HEK293 (cell line): ENCODE data around the gene ST6GALNAC1.
A peak's percentile ranks its signal among the peaks of the same experiment; 100 is the strongest.

Experiments used
- CTCF ChIA-PET: fragments of 350-600 bp; formaldehyde crosslinking; extraction: SDS; loops from one replicate; lab custom pipeline; 2021; ENCODE audit warnings: antibody characterized with exemption; lab: Yijun Ruan, JAX
- POLR2A ChIA-PET: fragments of 300-600 bp; formaldehyde crosslinking; extraction: SDS; loops from one replicate; lab custom pipeline; 2020; ENCODE audit warnings: antibody characterized with exemption, inconsistent platforms; lab: Yijun Ruan, JAX
- H3K27ac ChIP-seq: fragments of 200-500 bp; sonication (Bioruptor generic); 2 replicates; pipeline ENCODE4 v1.5.1; 2014; ENCODE audit warnings: low read depth, low read length, control low read depth, inconsistent platforms; ENCODE audit errors: extremely low read depth
- H3K36me3 ChIP-seq, 2 experiments: fragments of 200-500 bp in 1 of 2; sonication (Bioruptor generic) in 1 of 2; 1 replicate in 1 of 2; 2 replicates in 1 of 2; pipeline ENCODE4 v1.5.1; 2014 to 2017; ENCODE audit warnings: inconsistent platforms in 2 of 2, low read length in 2 of 2; ENCODE audit not compliant: control insufficient read depth in 2 of 2, insufficient read depth in 1 of 2
- H3K4me1 ChIP-seq: fragments of 200-500 bp; sonication (Bioruptor generic); 2 replicates; pipeline ENCODE4 v1.5.1; 2014; ENCODE audit warnings: mild to moderate bottlenecking, low read length, inconsistent platforms; ENCODE audit not compliant: control insufficient read depth, insufficient read depth
- H3K4me3 ChIP-seq: 2 replicates; pipeline ENCODE4 v1.5.1; 2011; ENCODE audit warnings: low read depth, mild to moderate bottlenecking, control low read depth, low read length, moderate library complexity
- H3K9me3 ChIP-seq: fragments of 200-500 bp; sonication (Bioruptor generic); 2 replicates; pipeline ENCODE4 v1.5.1; 2014; ENCODE audit warnings: low read depth, low read length, inconsistent platforms; ENCODE audit not compliant: control insufficient read depth, insufficient read depth
- ATF2 ChIP-seq: fragments of 450-650 bp; formaldehyde crosslinking; IDR thresholded peaks from 2 replicates; pipeline ENCODE4 v1.5.1; 2016; ENCODE audit warnings: missing biosample characterization, missing genetic modification characterization, low read depth
- GLI2 ChIP-seq: fragments of 450-650 bp; formaldehyde crosslinking; IDR thresholded peaks from 2 replicates; pipeline ENCODE4; 2017; ENCODE audit warnings: missing biosample characterization, missing genetic modification characterization, low read depth, borderline replicate concordance
- SALL2 ChIP-seq: fragments of 450-650 bp; formaldehyde crosslinking; IDR thresholded peaks from 2 replicates; pipeline ENCODE4 v1.5.0; 2017; ENCODE audit warnings: missing biosample characterization, mild to moderate bottlenecking, missing genetic modification characterization, borderline replicate concordance
- TCF7L2 ChIP-seq: IDR thresholded peaks from 2 replicates; pipeline ENCODE4 v1.6.1; 2011; ENCODE audit warnings: low read depth, mild to moderate bottlenecking, inconsistent platforms, low read length, moderate library complexity, borderline replicate concordance
- ZBTB20 ChIP-seq: fragments of 450-650 bp; formaldehyde crosslinking; IDR thresholded peaks from 2 replicates; pipeline ENCODE4 v1.5.1; 2016; ENCODE audit warnings: missing biosample characterization, missing genetic modification characterization
- ZBTB21 ChIP-seq: fragments of 450-650 bp; formaldehyde crosslinking; IDR thresholded peaks from 2 replicates; pipeline ENCODE4 v1.5.1; 2017; ENCODE audit warnings: missing biosample characterization, missing genetic modification characterization
- ZBTB44 ChIP-seq: fragments of 450-650 bp; IDR thresholded peaks from 2 replicates; pipeline ENCODE4 v1.5.1; 2018; ENCODE audit warnings: missing biosample characterization, mild to moderate bottlenecking, missing genetic modification characterization
- ZNF112 ChIP-seq: fragments of 450-650 bp; formaldehyde crosslinking; IDR thresholded peaks from 2 replicates; pipeline ENCODE4 v1.5.0; 2017; ENCODE audit warnings: missing biosample characterization, missing genetic modification characterization
- ZNF155 ChIP-seq: fragments of 450-650 bp; formaldehyde crosslinking; IDR thresholded peaks from 2 replicates; pipeline ENCODE4 v1.5.1; 2016; ENCODE audit warnings: missing biosample characterization, missing genetic modification characterization
- ZNF169 ChIP-seq: fragments of 450-650 bp; formaldehyde crosslinking; IDR thresholded peaks from 2 replicates; pipeline ENCODE4 v1.5.1; 2016; ENCODE audit warnings: missing biosample characterization, missing genetic modification characterization
- ZNF202 ChIP-seq: fragments of 450-650 bp; formaldehyde crosslinking; IDR thresholded peaks from 2 replicates; pipeline ENCODE4 v1.5.1; 2016; ENCODE audit warnings: missing biosample characterization, missing genetic modification characterization, borderline replicate concordance
- ZNF24 ChIP-seq: fragments of 450-650 bp; formaldehyde crosslinking; IDR thresholded peaks from 2 replicates; pipeline ENCODE4 v1.5.1; 2016; ENCODE audit warnings: missing biosample characterization, missing genetic modification characterization
- ZNF354C ChIP-seq: fragments of 450-650 bp; formaldehyde crosslinking; IDR thresholded peaks from 2 replicates; pipeline ENCODE4 v1.5.1; 2016; ENCODE audit warnings: missing biosample characterization, missing genetic modification characterization, low read depth, borderline replicate concordance
- ZNF366 ChIP-seq: fragments of 450-650 bp; formaldehyde crosslinking; conservative IDR thresholded peaks from 2 replicates; pipeline ENCODE4 v1.5.1; 2016; ENCODE audit warnings: missing biosample characterization, missing genetic modification characterization
- ZNF37A ChIP-seq: fragments of 450-650 bp; IDR thresholded peaks from 2 replicates; pipeline ENCODE4 v1.5.1; 2018; ENCODE audit warnings: missing biosample characterization, missing genetic modification characterization
- ZNF433 ChIP-seq: fragments of 450-650 bp; formaldehyde crosslinking; IDR thresholded peaks from 2 replicates; pipeline ENCODE4 v1.5.1; 2016; ENCODE audit warnings: missing biosample characterization, missing genetic modification characterization, low read depth
- ZNF621 ChIP-seq: fragments of 450-650 bp; formaldehyde crosslinking; IDR thresholded peaks from 2 replicates; pipeline ENCODE4 v1.5.1; 2017; ENCODE audit warnings: missing biosample characterization, missing genetic modification characterization
- ZNF624 ChIP-seq: fragments of 450-650 bp; formaldehyde crosslinking; IDR thresholded peaks from 2 replicates; pipeline ENCODE4 v1.5.1; 2017; ENCODE audit warnings: missing biosample characterization, missing genetic modification characterization
- ZNF654 ChIP-seq: fragments of 450-650 bp; formaldehyde crosslinking; IDR thresholded peaks from 2 replicates; pipeline ENCODE4 v1.5.1; 2016; ENCODE audit warnings: low read depth, missing biosample characterization, missing genetic modification characterization
- ZNF791 ChIP-seq: fragments of 450-650 bp; formaldehyde crosslinking; IDR thresholded peaks from 2 replicates; pipeline ENCODE4 v1.5.1; 2016; ENCODE audit warnings: missing biosample characterization, missing genetic modification characterization
- ZSCAN4 ChIP-seq: fragments of 450-650 bp; formaldehyde crosslinking; IDR thresholded peaks from 2 replicates; pipeline ENCODE4 v1.5.1; 2017; ENCODE audit warnings: missing biosample characterization, missing genetic modification characterization
- TF ChIP-seq, protein P1 (sequence below): fragments of 450-650 bp; formaldehyde crosslinking; IDR thresholded peaks from 2 replicates; pipeline ENCODE4 v1.5.1; 2016; ENCODE audit warnings: missing biosample characterization, missing genetic modification characterization
- TF ChIP-seq, protein P2 (sequence below): fragments of 450-650 bp; formaldehyde crosslinking; IDR thresholded peaks from 2 replicates; pipeline ENCODE4; 2016; ENCODE audit warnings: missing biosample characterization, missing genetic modification characterization

The ST6GALNAC1 gene

GRCh38 chr17:76667491-76667755 is 23.9 kb upstream of the ST6GALNAC1 start:
- no peak overlapping the region for H3K4me3 ChIP-seq
- TF ChIP-seq ZBTB20 (tag by site-specific recombination): peak; percentile 38; the same call in 1 of the 2 replicates
- TF ChIP-seq, protein P1, sequence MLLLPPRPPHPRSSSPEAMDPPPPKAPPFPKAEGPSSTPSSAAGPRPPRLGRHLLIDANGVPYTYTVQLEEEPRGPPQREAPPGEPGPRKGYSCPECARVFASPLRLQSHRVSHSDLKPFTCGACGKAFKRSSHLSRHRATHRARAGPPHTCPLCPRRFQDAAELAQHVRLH: no peak
- ChIA-PET CTCF (interaction anchor here (0.5 to 2.9 kb wide), 8 partner anchors 14 to 201 kb away, joined by 3 to 22 read pairs (median 4); no protein-coding TSS in a partner anchor), POLR2A (interaction anchor here (0.6 to 0.7 kb wide), 3 partner anchors 110 to 689 kb away, joined by 3 to 9 read pairs (median 4); partner anchors contain the start of genes ACOX1 and TEN1)
- H3K36me3 ChIP-seq: no peaks in the 10 kb centered on the region
- H3K27ac ChIP-seq: peak overlapping the region; percentile 60
- H3K4me1 ChIP-seq: peaks cover 35% of the 10 kb centered on the region
- H3K9me3 ChIP-seq: no peaks in the 10 kb centered on the region

DNA sequence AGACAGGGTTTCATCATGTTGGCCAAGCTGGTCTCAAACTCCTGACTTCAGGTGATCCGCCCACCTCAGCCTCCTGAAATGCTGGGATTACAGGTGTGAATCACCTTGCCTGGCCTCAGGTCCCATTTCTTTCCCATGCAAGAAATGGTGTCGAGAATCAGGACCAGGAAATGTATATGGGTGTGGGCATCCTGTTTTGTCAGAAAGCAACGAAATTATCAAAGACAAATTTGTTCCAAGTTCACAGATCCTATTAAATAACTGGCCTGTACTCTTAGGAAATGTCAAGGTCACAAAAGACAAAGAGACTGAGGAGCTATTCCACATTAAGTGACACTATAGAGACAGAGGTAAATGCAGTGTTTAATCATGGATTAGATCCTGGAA is 17.1 kb upstream of the ST6GALNAC1 start:
- H3K4me1 ChIP-seq: peaks cover 10% of the 10 kb centered on the region
- TF ChIP-seq, protein P2, sequence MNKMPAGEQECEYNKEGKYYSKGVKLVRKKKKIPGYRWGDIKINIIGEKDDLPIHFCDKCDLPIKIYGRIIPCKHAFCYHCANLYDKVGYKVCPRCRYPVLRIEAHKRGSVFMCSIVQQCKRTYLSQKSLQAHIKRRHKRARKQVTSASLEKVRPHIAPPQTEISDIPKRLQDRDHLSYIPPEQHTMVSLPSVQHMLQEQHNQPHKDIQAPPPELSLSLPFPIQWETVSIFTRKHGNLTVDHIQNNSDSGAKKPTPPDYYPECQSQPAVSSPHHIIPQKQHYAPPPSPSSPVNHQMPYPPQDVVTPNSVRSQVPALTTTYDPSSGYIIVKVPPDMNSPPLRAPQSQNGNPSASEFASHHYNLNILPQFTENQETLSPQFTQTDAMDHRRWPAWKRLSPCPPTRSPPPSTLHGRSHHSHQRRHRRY (tag by site-specific recombination): no peak
- no peak for TF ChIP-seq ZNF433 (tag by site-specific recombination)
- TF ChIP-seq, all 188 proteins: peak for 0
- Histone ChIP-seq H3K9me3 (no peaks in the 10 kb centered on the region), H3K4me3 (no peak overlapping the region), H3K36me3 (no peaks in the 10 kb centered on the region), H3K27ac (no peak overlapping the region; the same call in 1 of the 2 replicates)
- POLR2A ChIA-PET: interaction anchor here (0.7 to 2.3 kb wide), 4 partner anchors 10 to 74 kb away, joined by 3 to 13 read pairs (median 4); no protein-coding TSS in a partner anchor
- CTCF ChIA-PET: interaction anchor here (0.6 to 2.1 kb wide), 5 partner anchors 10 to 102 kb away, joined by 4 to 17 read pairs (median 6); a partner anchor contains a TSS

GRCh38 chr17:76659928-76660655 is 16.5 kb upstream of the ST6GALNAC1 start:
- POLR2A ChIA-PET: interaction anchor here (0.7 to 2.3 kb wide), 3 partner anchors 11 to 74 kb away, joined by 3 to 13 read pairs (median 6); no protein-coding TSS in a partner anchor
- H3K4me1 ChIP-seq: peaks cover 10% of the 10 kb centered on the region
- peak overlapping the region; percentile 44; the same call in 1 of the 2 replicates for H3K27ac ChIP-seq
- no peaks in the 10 kb centered on the region for H3K36me3 ChIP-seq
- CTCF ChIA-PET: interaction anchor here (0.6 to 2.1 kb wide), 6 partner anchors 11 to 895 kb away, joined by 3 to 17 read pairs (median 6); a partner anchor contains a TSS
- H3K4me3 ChIP-seq: no peak overlapping the region
- no peaks in the 10 kb centered on the region for H3K9me3 ChIP-seq
- TF ChIP-seq ZNF621: no peak
- TF ChIP-seq ZNF24 (tag by site-specific recombination): peak; percentile 88
- peak; percentile 81 for TF ChIP-seq ZNF366 (tag by site-specific recombination)
- TF ChIP-seq SALL2: no peak
- TF ChIP-seq ZNF654 (tag by site-specific recombination): no peak
- no peak for TF ChIP-seq ZNF354C (tag by site-specific recombination)
- TF ChIP-seq ZNF155: no peak
- peak; percentile 77 for TF ChIP-seq ZBTB21 (tag by site-specific recombination)
- no peak for TF ChIP-seq ZNF169
- no peak for TF ChIP-seq ZNF624
- peak; percentile 12; the same call in 1 of the 2 replicates for TF ChIP-seq ZSCAN4
- TF ChIP-seq GLI2: peak; percentile 74; the same call in 1 of the 2 replicates
- no peak for TF ChIP-seq ZNF202 (tag by site-specific recombination)
- peak; percentile 90 for TF ChIP-seq ZBTB44
- TF ChIP-seq ZNF37A (tag by site-specific recombination): no peak
- no peak for TF ChIP-seq ZNF791 (tag by site-specific recombination)
- peak; percentile 41; the same call in 1 of the 2 replicates for TF ChIP-seq ATF2
- no peak for TF ChIP-seq ZNF112 (tag by site-specific recombination)
- no peak for TF ChIP-seq TCF7L2
